SU-DHL-6 (cell line): ENCODE results near the gene SMARCA1.

Source experiments
- H2AFZ ChIP-seq: fragments of 200-600 bp; sonication (generic); 2 replicates; pipeline ENCODE4 v1.6.1; 2014; ENCODE audit warnings: low read depth, mild to moderate bottlenecking, moderate library complexity, mixed read lengths, antibody characterized with exemption, low read length; ENCODE audit not compliant: severe bottlenecking
- H3F3A ChIP-seq: fragments of 200-600 bp; shearing (Covaris generic); 2 replicates; pipeline ENCODE4 v1.6.0; 2016; ENCODE audit warnings: antibody characterized with exemption, mild to moderate bottlenecking; ENCODE audit not compliant: insufficient read depth
- H3K27ac ChIP-seq: fragments of 200-600 bp; sonication (generic); 2 replicates; pipeline ENCODE4 v1.5.1; 2016; ENCODE audit warnings: low read depth, mild to moderate bottlenecking, low read length, moderate library complexity, mixed read lengths
- H3K27me3 ChIP-seq: fragments of 200-600 bp; sonication (generic), shearing (Covaris generic); 2 replicates; pipeline ENCODE4 v1.6.0; 2014; ENCODE audit warnings: mild to moderate bottlenecking, low read length
- H3K36me3 ChIP-seq: fragments of 200-600 bp; sonication (generic); 2 replicates; pipeline ENCODE4 v1.6.1; 2014; ENCODE audit warnings: mild to moderate bottlenecking, low read length, mixed read lengths
- H3K4me2 ChIP-seq: fragments of 300-600, 200-600 bp; shearing (Covaris generic), sonication (generic); 2 replicates; pipeline ENCODE4 v1.6.0; 2014; ENCODE audit warnings: low read length, low read depth, mild to moderate bottlenecking; ENCODE audit not compliant: poor library complexity, severe bottlenecking
- H3K4me3 ChIP-seq: fragments of 200-600 bp; sonication (generic); 2 replicates; pipeline ENCODE4 v1.5.1; 2014; ENCODE audit warnings: antibody characterized with exemption, low read length, mild to moderate bottlenecking, mixed read lengths; ENCODE audit not compliant: insufficient read depth, poor library complexity, severe bottlenecking
- H3K79me2 ChIP-seq: fragments of 200-600 bp; sonication (generic); 2 replicates; pipeline ENCODE4 v1.6.1; 2014; ENCODE audit warnings: mild to moderate bottlenecking, low read length, moderate library complexity; ENCODE audit not compliant: insufficient read depth
- H3K9ac ChIP-seq: fragments of 200-600 bp; sonication (generic); 2 replicates; pipeline ENCODE4 v1.7.0; 2014; ENCODE audit warnings: mild to moderate bottlenecking, low read length
- H3K9me2 ChIP-seq: fragments of 200-600 bp; sonication (generic); replicated peaks from 2 replicates; pipeline ENCODE4 v1.6.1; 2014; ENCODE audit warnings: low read length; ENCODE audit not compliant: insufficient read depth
- H3K9me3 ChIP-seq: fragments of 200-600 bp; sonication (generic); 2 replicates; pipeline ENCODE4 v1.6.1; 2014; ENCODE audit warnings: low read length, mixed read lengths; ENCODE audit not compliant: insufficient read depth
- H4K20me1 ChIP-seq: fragments of 200-600 bp; sonication (generic); 2 replicates; pipeline ENCODE4 v1.6.1; 2014; ENCODE audit warnings: low read depth, mild to moderate bottlenecking, antibody characterized with exemption, low read length, moderate library complexity, mixed read lengths
- CTCF ChIP-seq: fragments of 200-600 bp; sonication (generic); IDR thresholded peaks from one replicate; pipeline ENCODE4 v1.5.1; 2017; ENCODE audit warnings: antibody characterized with exemption, mild to moderate bottlenecking, low read length, moderate library complexity; ENCODE audit not compliant: insufficient read depth, poor library complexity, severe bottlenecking
- EZH2phosphoT487 ChIP-seq: fragments of 200-600 bp; sonication (generic), shearing (Covaris generic); conservative IDR thresholded peaks from 2 replicates; pipeline ENCODE4 v1.6.1; 2018; ENCODE audit warnings: mild to moderate bottlenecking, antibody characterized with exemption, low read length, moderate library complexity, mixed read lengths

SMARCA1 gene

GRCh38 chrX:129553619-129554288, 30.5 kb upstream of the SMARCA1 start:
- no peaks in the 10 kb centered on the region for H3K27me3 ChIP-seq
- no peaks in the 10 kb centered on the region for H3K79me2 ChIP-seq
- no peak for TF ChIP-seq EZH2phosphoT487
- no peak for TF ChIP-seq CTCF
- H3K9me3 ChIP-seq, result no peaks in the 10 kb centered on the region
- H3K4me2 ChIP-seq, result no peak overlapping the region
- no peaks in the 10 kb centered on the region for H3F3A ChIP-seq
- no peak overlapping the region for H2AFZ ChIP-seq
- no peak overlapping the region for H3K27ac ChIP-seq
- H4K20me1 ChIP-seq, result no peaks in the 10 kb centered on the region
- H3K9ac ChIP-seq, result no peak overlapping the region
- H3K4me3 ChIP-seq, result no peak overlapping the region
- H3K36me3 ChIP-seq, result no peaks in the 10 kb centered on the region
- H3K9me2 ChIP-seq, result no peaks in the 10 kb centered on the region

DNA sequence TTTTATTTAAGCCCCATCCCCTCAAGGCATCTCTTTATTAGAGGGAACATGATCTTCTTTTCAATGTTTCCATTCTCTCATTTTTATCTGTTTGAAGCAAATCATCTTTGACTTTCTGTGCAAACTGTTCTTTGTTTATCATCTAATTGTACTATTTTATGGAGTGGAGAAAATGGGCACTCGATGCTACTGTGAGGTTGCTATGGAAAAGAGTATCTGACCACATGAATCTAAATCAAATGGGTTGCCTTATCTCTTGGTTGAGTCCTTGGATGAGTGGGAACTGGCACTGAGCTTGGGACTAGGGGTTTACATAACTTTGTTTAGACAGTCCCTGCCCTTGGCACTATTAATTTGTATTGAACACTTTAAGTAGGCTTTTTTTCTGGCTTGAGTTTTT, 25.8 kb upstream of the SMARCA1 start:
- no peaks in the 10 kb centered on the region for H3K79me2 ChIP-seq
- H3F3A ChIP-seq, result no peaks in the 10 kb centered on the region
- H3K9me2 ChIP-seq, result no peaks in the 10 kb centered on the region
- no peak overlapping the region for H3K9ac ChIP-seq
- no peaks in the 10 kb centered on the region for H3K27me3 ChIP-seq
- H3K4me3 ChIP-seq, result no peak overlapping the region
- no peaks in the 10 kb centered on the region for H3K9me3 ChIP-seq
- no peaks in the 10 kb centered on the region for H4K20me1 ChIP-seq
- no peaks in the 10 kb centered on the region for H3K36me3 ChIP-seq
- no peak for TF ChIP-seq EZH2phosphoT487
- TF ChIP-seq CTCF, result no peak
- H3K27ac ChIP-seq, result no peak overlapping the region
- no peak overlapping the region for H2AFZ ChIP-seq
- H3K4me2 ChIP-seq, result no peak overlapping the region

- no peaks in the 10 kb centered on the region for H3K79me2 ChIP-seq
- H4K20me1 ChIP-seq, result no peaks in the 10 kb centered on the region
- no peak overlapping the region for H2AFZ ChIP-seq
- no peaks in the 10 kb centered on the region for H3K9me2 ChIP-seq
- no peak overlapping the region for H3K27ac ChIP-seq
- no peak overlapping the region for H3K9ac ChIP-seq
- H3K4me3 ChIP-seq, result no peak overlapping the region
- no peaks in the 10 kb centered on the region for H3K9me3 ChIP-seq
- H3K36me3 ChIP-seq, result no peaks in the 10 kb centered on the region
- H3F3A ChIP-seq, result no peaks in the 10 kb centered on the region
- H3K27me3 ChIP-seq, result no peaks in the 10 kb centered on the region
- TF ChIP-seq CTCF, result no peak
- no peak for TF ChIP-seq EZH2phosphoT487
- H3K4me2 ChIP-seq, result no peak overlapping the region
Observed at GRCh38 chrX:129545408-129545807, 22.1 kb upstream of the SMARCA1 start.
